ENCODE results near the gene CDC42SE2. TPM values are rescaled to one million over a fixed set of nuclear protein-coding genes. Genes with fewer than 3 reads are reported as not detected.
"Not testable (repeated sequence)": the region's sequence is repeated elsewhere in the genome, so short reads cannot be mapped to it uniquely, and the experiment has no call there.

CDC42SE2 gene
- total RNA-seq, 6 experiments from 2014 or later = 14.2 to 18.0 (median 16.4) TPM

- Mint-ChIP-seq H3K27me3 (ENCODE audit: insufficient read depth) (no peaks in the 10 kb centered on the region), H3K27ac (no peak overlapping the region), H3K4me3 (no peak overlapping the region), H3K4me1 (ENCODE audit: low read depth) (peaks cover 28% of the 10 kb centered on the region), H3K9me3 (no peaks in the 10 kb centered on the region), H3K36me3 (ENCODE audit: low read depth) (no peaks in the 10 kb centered on the region)
- TF ChIP-seq CTCF (IDR thresholded peaks at IDR 0.05) = no peak
- DNase-seq = no peak
These were observed 65.4 kb downstream of the CDC42SE2 start for GRCh38 chr5:131329286-131329560.

GRCh38 chr5:131330031-131330430 lies 66.2 kb downstream of the CDC42SE2 start:
- Mint-ChIP-seq H3K4me1 (ENCODE audit: low read depth) (peaks cover 28% of the 10 kb centered on the region), H3K36me3 (ENCODE audit: low read depth) (peaks cover 1% of the 10 kb centered on the region; the same call in 1 of the 2 replicates), H3K4me3 (no peak overlapping the region), H3K27ac (no peak overlapping the region), H3K9me3 (no peaks in the 10 kb centered on the region), H3K27me3 (ENCODE audit: insufficient read depth) (no peaks in the 10 kb centered on the region)
- TF ChIP-seq CTCF (IDR thresholded peaks at IDR 0.05) = no peak
- no peak for DNase-seq

GRCh38 chr5:131335756-131336155 lies 71.9 kb downstream of the CDC42SE2 start:
- not testable (repeated sequence) for H3K4me1 Mint-ChIP-seq (ENCODE audit: low read depth); H3K4me3 Mint-ChIP-seq; H3K27me3 Mint-ChIP-seq (ENCODE audit: insufficient read depth); H3K27ac Mint-ChIP-seq; DNase-seq
- peaks cover 16% of the 10 kb centered on the region for H3K9me3 Mint-ChIP-seq
- peaks cover 32% of the 10 kb centered on the region for H3K36me3 Mint-ChIP-seq (ENCODE audit: low read depth)

- H3K27me3 Mint-ChIP-seq (ENCODE audit: insufficient read depth); H3K27ac Mint-ChIP-seq; H3K4me3 Mint-ChIP-seq; H3K4me1 Mint-ChIP-seq (ENCODE audit: low read depth); DNase-seq: not testable (repeated sequence)
- Mint-ChIP-seq H3K36me3 (ENCODE audit: low read depth) (peaks cover 32% of the 10 kb centered on the region), H3K9me3 (peaks cover 16% of the 10 kb centered on the region)
These were observed 72.9 kb downstream of the CDC42SE2 start for GRCh38 chr5:131336801-131337200.

- not testable (repeated sequence) for H3K4me1 Mint-ChIP-seq (ENCODE audit: low read depth); H3K4me3 Mint-ChIP-seq; H3K27me3 Mint-ChIP-seq (ENCODE audit: insufficient read depth); DNase-seq; H3K27ac Mint-ChIP-seq
- Mint-ChIP-seq H3K9me3 (peaks cover 16% of the 10 kb centered on the region), H3K36me3 (ENCODE audit: low read depth) (peaks cover 32% of the 10 kb centered on the region)
These were observed 73.6 kb downstream of the CDC42SE2 start for GRCh38 chr5:131337240-131338050.

- no peaks in the 10 kb centered on the region; the same call in 1 of the 2 replicates for H3K27me3 Mint-ChIP-seq (ENCODE audit: insufficient read depth)
- no peak overlapping the region for H3K27ac Mint-ChIP-seq
- H3K4me3 Mint-ChIP-seq = no peak overlapping the region
- no peak for TF ChIP-seq CTCF (IDR thresholded peaks at IDR 0.05)
- no peak for DNase-seq
- peaks cover 16% of the 10 kb centered on the region for H3K9me3 Mint-ChIP-seq
- H3K4me1 Mint-ChIP-seq (ENCODE audit: low read depth) = no peaks in the 10 kb centered on the region
- peaks cover 34% of the 10 kb centered on the region for H3K36me3 Mint-ChIP-seq (ENCODE audit: low read depth)
These were observed 74.2 kb downstream of the CDC42SE2 start for GRCh38 chr5:131338051-131338453.

GRCh38 chr5:131344288-131344687 lies 80.4 kb downstream of the CDC42SE2 start:
- H3K27ac Mint-ChIP-seq; DNase-seq; H3K9me3 Mint-ChIP-seq; H3K27me3 Mint-ChIP-seq (ENCODE audit: insufficient read depth); H3K4me1 Mint-ChIP-seq (ENCODE audit: low read depth); H3K4me3 Mint-ChIP-seq: not testable (repeated sequence)
- peaks cover 44% of the 10 kb centered on the region for H3K36me3 Mint-ChIP-seq (ENCODE audit: low read depth)

- H3K4me3 Mint-ChIP-seq; H3K27ac Mint-ChIP-seq; H3K4me1 Mint-ChIP-seq (ENCODE audit: low read depth); DNase-seq; H3K27me3 Mint-ChIP-seq (ENCODE audit: insufficient read depth); H3K9me3 Mint-ChIP-seq: not testable (repeated sequence)
- peaks cover 44% of the 10 kb centered on the region for H3K36me3 Mint-ChIP-seq (ENCODE audit: low read depth)
These were observed 82.4 kb downstream of the CDC42SE2 start for GRCh38 chr5:131346204-131346603.

All from HFFc6 (cell line).